ENCODE measurements around the gene LRRC47. TPM values are rescaled to one million over a fixed set of nuclear protein-coding genes. Genes with fewer than 3 reads are reported as not detected.

Gene LRRC47
- total RNA-seq, 1 donor from 2014 or later, result 52.3 TPM

DNA sequence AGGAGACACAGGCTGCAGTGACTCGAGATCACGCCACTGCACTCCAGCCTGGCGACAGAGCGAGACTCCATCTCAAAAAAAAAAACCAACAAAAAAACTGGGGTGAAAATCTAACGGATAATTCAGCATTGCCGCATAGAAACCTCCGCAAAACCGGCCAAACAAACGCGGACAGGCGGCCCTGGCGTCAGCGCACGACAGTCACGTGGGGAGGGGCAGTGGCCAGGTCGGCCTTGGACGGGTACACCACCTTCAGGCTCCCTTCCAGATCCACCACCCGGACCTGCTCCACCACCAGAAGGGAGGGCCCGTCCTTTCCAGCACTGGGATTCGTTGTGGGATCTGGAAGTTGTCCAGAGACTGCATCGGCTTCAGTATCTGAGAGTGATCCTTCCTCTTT is 15.4 kb downstream of the LRRC47 start:
- peaks cover 2% of the 10 kb centered on the region for H3K4me1 Mint-ChIP-seq (ENCODE audit: unreplicated experiment)
- no peak overlapping the region for H3K4me3 Mint-ChIP-seq (ENCODE audit: unreplicated experiment)
- H3K9me3 Mint-ChIP-seq (ENCODE audit: unreplicated experiment), result no peaks in the 10 kb centered on the region
- DNase-seq (ENCODE audit: extremely low spot score, unreplicated experiment), result no peak
- H3K27me3 Mint-ChIP-seq (ENCODE audit: unreplicated experiment), result no peaks in the 10 kb centered on the region
- H3K36me3 Mint-ChIP-seq (ENCODE audit: unreplicated experiment), result peaks cover 35% of the 10 kb centered on the region
- TF ChIP-seq, protein P1, sequence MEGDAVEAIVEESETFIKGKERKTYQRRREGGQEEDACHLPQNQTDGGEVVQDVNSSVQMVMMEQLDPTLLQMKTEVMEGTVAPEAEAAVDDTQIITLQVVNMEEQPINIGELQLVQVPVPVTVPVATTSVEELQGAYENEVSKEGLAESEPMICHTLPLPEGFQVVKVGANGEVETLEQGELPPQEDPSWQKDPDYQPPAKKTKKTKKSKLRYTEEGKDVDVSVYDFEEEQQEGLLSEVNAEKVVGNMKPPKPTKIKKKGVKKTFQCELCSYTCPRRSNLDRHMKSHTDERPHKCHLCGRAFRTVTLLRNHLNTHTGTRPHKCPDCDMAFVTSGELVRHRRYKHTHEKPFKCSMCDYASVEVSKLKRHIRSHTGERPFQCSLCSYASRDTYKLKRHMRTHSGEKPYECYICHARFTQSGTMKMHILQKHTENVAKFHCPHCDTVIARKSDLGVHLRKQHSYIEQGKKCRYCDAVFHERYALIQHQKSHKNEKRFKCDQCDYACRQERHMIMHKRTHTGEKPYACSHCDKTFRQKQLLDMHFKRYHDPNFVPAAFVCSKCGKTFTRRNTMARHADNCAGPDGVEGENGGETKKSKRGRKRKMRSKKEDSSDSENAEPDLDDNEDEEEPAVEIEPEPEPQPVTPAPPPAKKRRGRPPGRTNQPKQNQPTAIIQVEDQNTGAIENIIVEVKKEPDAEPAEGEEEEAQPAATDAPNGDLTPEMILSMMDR (IDR thresholded peaks at IDR 0.05), result no peak
- H3K27ac Mint-ChIP-seq (ENCODE audit: unreplicated experiment), result no peak overlapping the region

- Mint-ChIP-seq H3K9me3 (ENCODE audit: unreplicated experiment) (no peaks in the 10 kb centered on the region), H3K4me3 (ENCODE audit: unreplicated experiment) (no peak overlapping the region), H3K27me3 (ENCODE audit: unreplicated experiment) (no peaks in the 10 kb centered on the region), H3K36me3 (ENCODE audit: unreplicated experiment) (peaks cover 28% of the 10 kb centered on the region), H3K4me1 (ENCODE audit: unreplicated experiment) (peaks cover 12% of the 10 kb centered on the region), H3K27ac (ENCODE audit: unreplicated experiment) (no peak overlapping the region)
- no peak for DNase-seq (ENCODE audit: extremely low spot score, unreplicated experiment)
- TF ChIP-seq, protein P1 (IDR thresholded peaks at IDR 0.05), result no peak
Observed at GRCh38 chr1:3779912-3780416, 16.3 kb downstream of the LRRC47 start.

DNA sequence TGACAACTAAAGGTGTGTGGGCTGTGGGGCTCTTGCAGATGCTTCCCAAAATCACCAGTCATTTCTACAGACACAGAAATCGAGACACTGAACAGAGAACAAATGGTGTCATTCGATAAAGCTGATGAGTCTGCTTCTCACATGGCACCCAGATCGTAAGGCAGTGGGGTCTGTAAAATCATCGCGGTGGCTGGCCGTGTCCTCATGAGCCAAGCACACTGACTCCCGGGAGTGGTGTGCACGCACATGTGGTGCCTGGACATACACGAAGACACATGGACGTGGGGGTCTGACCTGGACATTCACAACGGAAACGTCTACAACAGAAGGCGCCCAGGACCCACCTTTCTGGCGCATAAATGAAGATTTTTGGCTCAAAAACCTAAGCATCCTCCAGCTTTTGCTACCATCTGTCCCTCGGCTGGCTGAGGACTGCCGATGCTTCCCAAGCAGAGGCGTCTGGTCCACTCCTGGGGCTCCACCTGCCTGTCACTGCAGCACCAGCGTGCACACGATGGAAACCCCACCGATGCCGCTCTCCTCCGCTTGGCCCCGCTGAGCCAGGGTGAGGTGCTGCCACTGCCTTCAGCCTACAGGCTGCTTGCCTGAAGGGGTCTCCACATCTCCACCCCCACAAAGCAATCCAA is 16.9 kb downstream of the LRRC47 start:
- H3K4me3 Mint-ChIP-seq (ENCODE audit: unreplicated experiment), result no peak overlapping the region
- TF ChIP-seq, protein P1 (IDR thresholded peaks at IDR 0.05), result no peak
- peaks cover 12% of the 10 kb centered on the region for H3K4me1 Mint-ChIP-seq (ENCODE audit: unreplicated experiment)
- H3K27ac Mint-ChIP-seq (ENCODE audit: unreplicated experiment), result no peak overlapping the region
- peaks cover 23% of the 10 kb centered on the region for H3K36me3 Mint-ChIP-seq (ENCODE audit: unreplicated experiment)
- H3K9me3 Mint-ChIP-seq (ENCODE audit: unreplicated experiment), result no peaks in the 10 kb centered on the region
- no peak for DNase-seq (ENCODE audit: extremely low spot score, unreplicated experiment)
- H3K27me3 Mint-ChIP-seq (ENCODE audit: unreplicated experiment), result no peaks in the 10 kb centered on the region

- H3K27ac Mint-ChIP-seq (ENCODE audit: unreplicated experiment), result no peak overlapping the region
- no peak overlapping the region for H3K4me3 Mint-ChIP-seq (ENCODE audit: unreplicated experiment)
- H3K4me1 Mint-ChIP-seq (ENCODE audit: unreplicated experiment), result peaks cover 12% of the 10 kb centered on the region
- no peak for DNase-seq (ENCODE audit: extremely low spot score, unreplicated experiment)
- TF ChIP-seq, protein P1 (IDR thresholded peaks at IDR 0.05), result no peak
- no peaks in the 10 kb centered on the region for H3K27me3 Mint-ChIP-seq (ENCODE audit: unreplicated experiment)
- H3K9me3 Mint-ChIP-seq (ENCODE audit: unreplicated experiment), result no peaks in the 10 kb centered on the region
- H3K36me3 Mint-ChIP-seq (ENCODE audit: unreplicated experiment), result peaks cover 16% of the 10 kb centered on the region
Observed at GRCh38 chr1:3778590-3779264, 17.6 kb downstream of the LRRC47 start.
